ENCODE results near the gene SLC12A2. TPM values are rescaled to one million over a fixed set of nuclear protein-coding genes. Genes with fewer than 3 reads are reported as not detected.

SLC12A2 gene
- total RNA-seq, 1 donor from 2014 or later, result 18.8 TPM

DNA sequence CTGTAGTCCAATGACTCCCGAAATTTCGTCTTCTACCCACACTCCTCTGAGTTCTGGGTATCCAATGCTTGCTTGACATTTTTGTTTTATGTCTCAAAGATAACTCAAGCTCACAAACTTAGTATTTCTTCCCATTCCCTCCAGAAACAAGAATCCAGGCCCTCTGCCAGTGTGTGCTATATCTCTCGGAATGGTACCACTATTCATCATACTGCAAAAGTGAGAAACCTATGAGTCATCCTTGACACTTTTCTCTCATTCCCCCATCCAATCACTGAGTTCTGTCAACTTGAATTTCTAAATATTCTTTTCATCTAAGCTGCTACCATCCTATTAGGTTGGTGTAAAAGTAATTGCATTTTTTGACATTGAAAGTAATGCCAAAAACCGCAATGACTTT is 9.8 kb downstream of the SLC12A2 start:
- intact Hi-C loops (cut with micrococcal nuclease), result no loop called here

DNA sequence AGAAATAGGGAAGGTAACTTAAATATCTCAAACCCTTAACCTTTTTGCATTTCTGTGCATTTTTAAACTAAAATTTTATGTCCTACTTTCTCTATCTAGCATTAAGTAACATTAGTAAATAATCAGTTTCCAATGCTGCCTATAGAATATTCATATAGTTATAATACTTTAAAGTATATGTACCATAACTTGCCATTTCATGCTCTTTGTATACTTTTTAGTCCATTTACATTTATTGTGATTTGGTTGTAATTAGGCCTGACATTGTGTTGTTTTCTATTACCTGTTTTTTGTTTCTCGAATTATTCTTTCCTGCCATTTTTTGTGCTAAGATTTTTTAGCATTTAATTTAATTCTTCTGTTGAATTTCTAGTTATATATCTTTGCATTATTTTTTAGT is 13.7 kb downstream of the SLC12A2 start:
- intact Hi-C loops (cut with micrococcal nuclease), result no loop called here

DNA sequence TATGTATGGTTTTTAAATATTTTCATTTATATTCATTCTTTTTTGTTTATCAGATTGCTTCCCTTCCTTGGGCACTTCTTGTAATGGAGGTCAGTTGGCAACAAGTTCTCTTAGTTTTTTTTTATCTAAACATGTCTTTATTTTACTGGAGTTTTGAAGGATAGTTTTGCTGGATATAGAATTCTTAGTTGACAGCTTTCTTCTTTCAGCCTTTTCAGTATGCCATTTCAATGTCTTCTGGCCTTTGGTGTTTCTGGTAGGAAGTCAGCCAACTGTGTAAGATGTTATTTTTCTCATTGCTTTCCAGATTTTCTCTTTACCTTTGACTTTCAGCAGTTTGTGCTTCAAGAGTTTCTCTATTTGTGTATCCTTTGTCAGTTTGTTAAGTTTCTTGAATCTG is 14.2 kb downstream of the SLC12A2 start:
- intact Hi-C loops (cut with micrococcal nuclease), result no loop called here

DNA sequence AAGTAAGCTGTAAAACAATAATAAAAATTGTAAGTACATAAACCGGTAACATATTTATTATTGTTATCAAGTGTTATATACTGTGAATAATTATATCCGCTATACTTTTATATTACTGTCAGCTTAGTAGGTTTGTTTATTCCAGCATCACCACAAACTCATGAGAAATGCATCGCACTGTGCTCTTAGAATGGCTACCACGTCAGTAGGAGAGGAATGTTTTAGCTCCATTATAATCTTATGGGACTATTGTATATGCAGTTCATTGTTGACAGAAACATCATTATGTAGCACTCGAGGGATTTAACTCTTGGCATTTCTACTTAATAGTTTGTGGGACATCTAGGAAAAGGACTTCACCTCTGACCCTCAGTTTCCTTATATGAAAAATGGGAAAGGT is 16.4 kb downstream of the SLC12A2 start:
- intact Hi-C loops (cut with micrococcal nuclease), result no loop called here

DNA sequence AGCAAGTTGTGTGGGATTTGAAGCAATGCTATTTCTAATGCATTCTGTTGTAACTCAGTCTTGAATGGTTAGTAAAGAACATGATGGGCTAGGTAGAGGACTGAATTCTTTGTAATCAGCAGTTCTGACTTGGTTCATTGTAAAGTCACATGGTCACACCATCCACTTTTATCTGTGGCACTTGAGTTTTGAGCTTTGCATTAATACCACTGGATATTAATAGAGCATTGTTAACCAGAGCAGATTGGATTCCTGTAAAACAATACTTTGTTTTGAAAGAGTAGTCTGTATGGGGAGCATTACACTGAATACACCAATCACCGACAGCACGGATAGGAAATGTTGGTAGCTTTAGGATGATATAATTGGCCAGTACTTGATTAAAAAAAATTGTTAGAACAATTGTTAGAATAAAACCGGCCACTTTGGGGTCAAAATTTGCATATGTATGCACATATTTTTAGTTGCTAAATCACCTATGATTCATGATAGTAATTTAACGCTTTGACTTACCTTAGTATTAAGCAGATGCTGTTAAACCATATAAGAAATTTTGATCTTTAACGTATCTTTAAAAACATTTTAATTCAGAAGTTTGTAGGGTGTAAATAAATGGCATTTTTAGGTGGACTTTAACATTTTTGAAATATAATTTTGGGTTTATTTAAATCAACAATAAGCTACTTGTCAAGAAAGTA is 17.4 kb downstream of the SLC12A2 start:
- intact Hi-C loops (cut with micrococcal nuclease), result no loop called here

DNA sequence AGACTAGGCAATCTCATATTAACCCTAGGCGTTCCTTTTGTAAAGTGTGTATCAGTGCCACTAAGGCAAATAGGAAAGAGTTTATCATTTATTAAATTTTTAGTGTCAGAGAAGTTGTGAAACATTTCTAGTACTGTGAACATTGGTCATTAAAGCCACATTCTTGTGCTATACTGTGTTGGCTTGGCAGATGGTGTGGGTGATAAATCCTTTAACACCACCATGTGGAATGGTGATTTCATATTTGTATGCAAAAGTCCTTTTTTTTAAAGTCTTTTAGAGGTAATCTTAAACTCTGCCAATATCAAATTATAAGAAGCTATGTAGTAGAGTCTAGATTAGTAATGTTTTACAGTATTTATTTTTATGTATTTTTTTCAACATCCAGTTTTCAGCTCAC is 18.1 kb downstream of the SLC12A2 start:
- intact Hi-C loops (cut with micrococcal nuclease), result no loop called here

DNA sequence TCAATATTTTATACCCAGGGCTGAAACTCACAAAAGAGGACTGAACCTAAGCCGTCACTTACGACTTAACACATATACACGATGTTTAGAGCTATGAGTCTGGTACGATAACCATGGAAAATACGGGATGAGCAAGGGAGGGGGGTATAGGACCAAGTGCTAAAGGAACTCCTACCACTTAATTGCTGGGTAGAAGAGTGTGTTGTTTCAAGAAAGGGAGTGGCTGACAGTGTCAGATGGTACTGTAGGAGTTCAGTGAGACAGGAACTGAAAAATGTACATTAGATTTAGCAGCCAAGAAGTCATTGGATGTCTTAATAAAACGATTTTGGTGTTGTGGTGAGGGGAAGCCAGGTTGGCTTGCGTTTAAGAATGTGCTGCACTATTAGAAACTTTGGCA is 21.6 kb downstream of the SLC12A2 start:
- intact Hi-C loops (cut with micrococcal nuclease), result no loop called here

DNA sequence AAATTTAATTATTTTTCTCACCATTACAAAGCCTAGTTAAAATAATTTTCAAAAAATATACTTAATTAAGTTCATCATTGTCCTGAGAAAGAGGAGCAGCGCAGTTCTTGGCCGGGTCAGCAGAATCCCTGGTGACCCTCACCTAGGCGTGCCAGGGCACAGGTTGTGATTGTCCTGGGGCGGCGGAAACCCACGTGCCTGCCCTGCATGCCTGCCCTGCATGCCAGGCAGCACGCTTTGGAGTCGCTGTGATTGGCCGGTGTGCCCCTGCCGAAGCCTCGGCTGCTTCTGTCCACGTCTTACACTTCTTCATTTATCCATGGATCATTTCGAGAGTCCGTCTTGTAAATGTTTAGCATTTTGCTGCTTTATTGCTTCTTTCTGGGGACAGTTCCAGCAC is 25.6 kb downstream of the SLC12A2 start:
- intact Hi-C loops (cut with micrococcal nuclease), result no loop called here

DNA sequence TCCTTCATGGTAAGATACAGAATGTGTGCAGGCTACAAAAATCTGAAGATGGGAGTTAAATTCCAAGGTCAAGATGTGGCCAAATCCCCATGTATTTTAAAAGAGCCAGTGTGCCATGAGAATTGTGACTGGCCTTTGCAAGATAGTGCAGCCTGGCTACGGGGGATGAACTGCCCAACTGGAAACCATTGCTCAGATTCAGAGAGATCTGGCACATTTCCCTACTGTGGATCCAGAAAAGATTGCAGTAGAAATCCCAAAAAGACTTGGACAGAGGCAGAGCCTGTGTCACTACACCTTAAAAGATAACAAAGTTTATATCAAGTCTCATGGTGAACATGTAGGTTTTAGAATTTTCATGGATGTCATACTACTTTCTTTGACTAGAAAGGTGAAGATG is 26.2 kb downstream of the SLC12A2 start:
- intact Hi-C loops (cut with micrococcal nuclease), result no loop called here

DNA sequence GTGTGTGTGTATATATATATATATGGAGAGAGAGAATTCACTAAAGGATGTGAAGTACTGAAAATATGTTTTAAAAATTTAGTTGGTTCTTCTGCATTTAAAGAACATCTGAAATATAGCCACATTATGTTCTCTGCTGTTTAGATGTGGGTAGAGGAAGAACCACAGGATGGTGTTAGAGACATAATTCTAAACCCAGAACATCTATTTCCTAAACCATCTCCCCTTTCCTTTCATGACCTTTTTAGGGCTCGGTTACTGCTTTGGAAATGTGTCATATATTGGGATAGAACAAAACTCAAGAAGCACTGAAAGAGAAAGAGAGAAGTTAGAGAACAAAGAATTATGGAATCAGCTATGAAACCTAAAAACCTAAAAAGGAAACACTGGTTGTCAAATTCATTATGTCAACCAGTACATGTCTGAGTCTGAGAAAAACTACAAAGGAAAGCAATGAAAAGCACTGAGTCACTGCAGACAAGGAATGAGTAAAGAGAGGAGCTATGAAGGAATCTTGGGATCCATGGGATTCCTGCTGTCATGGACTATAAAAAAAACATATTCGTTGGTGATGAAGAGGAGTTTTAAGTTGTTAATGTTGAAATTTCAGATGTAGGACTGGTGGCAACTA is 28.4 kb downstream of the SLC12A2 start:
- intact Hi-C loops (cut with micrococcal nuclease), result no loop called here

DNA sequence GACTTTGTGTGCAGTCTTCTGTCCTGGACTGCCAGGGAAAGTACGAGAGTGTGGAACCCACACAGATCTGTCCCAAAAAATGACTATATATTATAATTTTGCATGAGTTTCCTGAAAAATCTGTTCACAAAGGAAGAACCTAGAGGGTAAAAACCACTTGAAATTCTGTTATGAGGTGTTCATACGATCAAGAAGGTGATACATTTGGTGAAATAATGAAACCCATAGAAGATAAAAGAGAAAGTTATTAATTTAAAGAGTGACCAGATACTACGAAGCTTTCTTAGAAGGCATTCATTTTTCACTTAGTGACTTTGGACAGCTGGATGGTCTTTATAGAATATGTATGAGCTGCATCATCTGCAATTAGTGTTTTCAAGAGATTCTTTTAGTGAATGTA is 32.9 kb downstream of the SLC12A2 start:
- intact Hi-C loops (cut with micrococcal nuclease), result no loop called here

DNA sequence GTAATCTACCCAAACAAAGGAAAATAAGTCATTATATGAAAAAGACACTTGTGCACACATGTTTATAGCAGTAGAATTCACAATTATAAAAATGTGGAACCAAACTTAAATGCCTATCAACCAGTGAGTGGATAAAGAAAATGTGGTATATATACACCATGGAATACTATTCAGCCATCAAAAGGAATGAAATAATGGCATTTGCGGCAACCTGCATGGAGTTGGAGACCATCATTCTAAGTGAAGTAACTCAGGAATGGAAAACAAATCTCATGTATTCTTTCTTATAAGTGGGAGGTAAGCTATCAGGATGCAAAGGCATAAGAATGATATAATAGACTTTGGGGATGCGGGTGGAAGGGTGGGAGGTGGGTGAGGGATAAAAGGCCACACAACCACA is 34.6 kb downstream of the SLC12A2 start:
- intact Hi-C loops (cut with micrococcal nuclease), result no loop called here

DNA sequence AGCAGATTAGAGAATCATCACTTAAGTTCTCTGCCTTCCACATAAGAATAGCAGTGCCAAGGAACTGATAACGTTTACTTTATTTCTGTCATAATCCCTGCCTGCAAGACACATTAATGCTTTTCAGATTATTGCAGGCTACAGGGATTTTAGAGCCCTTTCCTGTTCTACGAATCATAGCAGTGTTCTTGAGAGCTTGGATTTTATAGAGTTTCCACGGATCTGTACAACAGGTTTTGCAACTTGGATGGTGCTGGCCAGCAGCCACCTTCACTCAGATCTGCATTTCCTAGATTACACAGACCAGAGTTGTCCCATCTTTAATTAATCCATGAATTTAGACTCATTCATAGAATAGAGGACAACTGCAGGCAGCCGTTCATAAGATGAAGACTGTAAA is 38.1 kb downstream of the SLC12A2 start:
- intact Hi-C loops (cut with micrococcal nuclease), result no loop called here

DNA sequence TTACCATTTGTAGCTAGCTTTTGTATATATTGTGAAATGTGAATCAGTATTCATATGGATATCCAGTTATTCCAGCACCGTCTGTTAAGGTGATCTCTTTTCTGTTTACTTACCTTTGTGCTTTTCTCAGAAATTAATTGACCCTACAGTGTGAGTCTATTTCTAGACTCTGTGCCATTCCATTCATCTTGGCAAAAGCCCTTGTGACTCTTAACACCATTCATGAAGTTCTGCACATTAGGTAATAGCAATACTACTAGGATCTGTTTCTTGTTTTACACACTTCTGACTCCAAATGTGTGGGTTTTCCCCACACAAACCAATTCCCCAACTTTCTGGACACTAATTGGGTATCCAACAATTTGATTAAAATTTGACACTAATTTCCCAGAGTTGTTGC is 40.4 kb downstream of the SLC12A2 start:
- intact Hi-C loops (cut with micrococcal nuclease), result no loop called here

DNA sequence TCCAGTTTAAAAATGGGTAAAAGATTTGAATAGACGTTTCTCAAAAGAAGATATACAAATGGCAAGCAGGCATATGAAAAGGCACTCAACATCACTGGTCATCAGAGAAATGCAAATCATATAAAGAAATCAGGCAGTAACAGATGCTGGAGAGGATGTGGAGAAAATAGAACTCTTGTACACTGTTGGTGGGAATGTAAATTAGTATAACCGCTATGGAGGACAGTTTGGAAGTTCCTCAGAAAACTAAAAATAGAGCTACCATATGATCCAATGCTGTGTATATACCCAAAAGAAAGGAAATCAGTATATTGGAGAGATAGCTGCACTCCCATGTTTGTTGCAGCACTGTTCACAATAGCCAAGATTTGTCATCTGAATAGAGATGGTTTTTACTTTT is 42.7 kb downstream of the SLC12A2 start:
- intact Hi-C loops (cut with micrococcal nuclease), result no loop called here

DNA sequence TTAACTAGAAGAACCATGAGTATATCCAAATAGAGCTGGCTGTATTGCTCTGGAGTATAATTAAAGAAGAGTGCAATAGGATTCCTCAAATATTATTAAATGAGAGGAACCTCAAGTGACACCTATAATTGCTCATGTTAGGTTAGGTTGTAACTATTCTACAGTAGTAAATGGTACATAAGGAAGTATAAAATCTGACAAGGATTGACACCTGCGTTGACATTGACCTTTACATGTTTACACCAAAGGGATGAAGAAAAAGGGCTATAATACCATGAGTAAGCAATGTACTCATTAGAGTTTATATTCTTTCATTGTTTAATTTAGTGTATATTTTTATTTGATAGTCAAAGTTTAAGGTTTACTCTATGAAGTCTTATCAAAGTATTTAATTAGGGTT is 48.9 kb downstream of the SLC12A2 start:
- intact Hi-C loops (cut with micrococcal nuclease), result no loop called here

DNA sequence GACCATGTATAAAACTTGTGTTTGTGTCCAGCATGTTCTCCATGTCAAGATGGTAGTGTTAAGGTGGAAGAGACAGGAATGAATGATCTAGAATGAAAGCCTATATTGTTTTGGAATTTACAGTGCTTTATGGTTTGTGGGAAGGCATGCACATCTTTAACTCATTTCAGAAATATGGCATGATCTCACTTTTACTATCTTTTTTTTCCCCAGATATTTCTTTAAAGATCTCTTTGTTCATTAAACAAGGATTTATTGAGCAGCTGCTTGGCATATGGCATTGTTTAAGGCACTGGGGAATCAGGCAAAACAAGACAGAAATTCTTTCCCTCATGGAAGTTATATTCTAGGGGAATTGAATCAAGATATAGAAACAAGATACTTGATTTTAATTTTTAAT is 51.7 kb downstream of the SLC12A2 start:
- intact Hi-C loops (cut with micrococcal nuclease), result no loop called here

DNA sequence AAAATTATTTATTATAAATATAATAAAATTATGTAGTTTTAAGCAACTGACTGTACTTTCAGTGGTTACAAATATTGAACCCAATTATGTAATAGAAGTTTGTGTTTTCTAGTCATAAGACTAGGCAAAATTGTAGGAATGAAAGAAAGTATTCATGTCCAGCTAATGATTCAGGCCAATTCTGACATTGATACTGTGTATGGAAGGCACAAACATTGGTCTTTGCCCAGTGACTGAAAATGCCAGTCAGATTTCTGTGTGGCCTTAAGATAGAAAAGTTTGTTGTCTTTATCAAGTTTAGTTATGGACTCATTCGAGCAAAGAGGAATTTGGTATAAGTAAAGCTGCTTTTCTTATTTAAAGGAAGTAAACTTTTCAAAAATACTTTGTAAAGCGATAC is 60.3 kb downstream of the SLC12A2 start:
- intact Hi-C loops (cut with micrococcal nuclease), result no loop called here

DNA sequence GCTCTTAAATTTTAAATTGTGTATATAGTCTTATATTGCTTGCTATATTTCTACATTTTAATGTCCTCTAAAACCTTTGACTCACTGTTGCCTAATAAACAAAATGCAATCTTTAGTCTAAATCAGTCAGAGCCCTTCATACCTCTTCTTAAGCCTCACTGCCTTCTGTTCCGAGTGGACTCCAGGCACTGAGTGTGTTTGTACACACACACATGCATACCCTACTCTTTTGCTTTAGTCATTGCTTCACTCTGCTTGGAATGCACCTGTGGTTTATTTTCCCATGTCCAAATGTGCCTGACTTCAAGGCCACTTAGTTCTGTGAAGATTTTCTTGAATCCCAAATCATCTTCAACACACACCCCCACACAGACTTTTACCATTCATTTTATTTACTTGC is 60.9 kb downstream of the SLC12A2 start:
- intact Hi-C loops (cut with micrococcal nuclease), result no loop called here

DNA sequence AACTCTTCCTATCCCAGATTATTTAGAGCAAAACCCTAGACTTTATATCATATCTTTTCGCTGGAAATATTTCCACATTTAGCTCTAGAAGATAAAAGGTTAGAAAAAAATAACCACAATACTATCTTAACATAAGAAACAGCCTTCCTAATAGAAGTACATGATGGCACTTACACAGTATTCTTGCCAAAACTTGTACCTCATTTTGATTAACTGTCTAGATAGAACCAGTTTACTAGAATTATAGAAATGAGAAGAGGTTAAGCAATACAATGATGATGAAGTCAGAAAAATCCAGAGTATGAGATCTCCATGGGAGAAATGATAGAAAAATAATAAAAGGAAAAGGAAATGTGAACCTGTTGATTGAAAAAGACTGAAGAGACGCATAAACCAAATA is 63.1 kb downstream of the SLC12A2 start:
- intact Hi-C loops (cut with micrococcal nuclease), result no loop called here

DNA sequence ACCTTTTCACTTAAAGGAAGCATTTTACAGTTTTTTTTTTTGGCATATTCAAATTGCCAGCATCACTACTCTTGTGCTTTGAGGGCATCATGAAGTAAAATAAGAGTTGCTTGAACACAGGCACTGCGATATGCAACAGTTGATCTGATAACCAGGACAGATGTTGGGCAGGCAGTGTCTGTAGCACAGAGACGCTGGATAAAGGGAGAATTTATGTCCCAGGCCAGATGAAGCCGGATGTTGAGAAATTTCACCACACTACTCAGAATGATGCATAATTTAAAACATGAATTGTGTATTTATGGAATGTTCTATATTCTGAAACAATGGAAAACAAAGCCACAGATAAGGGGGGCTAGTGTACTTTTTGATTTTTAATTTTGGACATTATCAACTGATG is 71.4 kb downstream of the SLC12A2 start:
- intact Hi-C loops (cut with micrococcal nuclease), result no loop called here

DNA sequence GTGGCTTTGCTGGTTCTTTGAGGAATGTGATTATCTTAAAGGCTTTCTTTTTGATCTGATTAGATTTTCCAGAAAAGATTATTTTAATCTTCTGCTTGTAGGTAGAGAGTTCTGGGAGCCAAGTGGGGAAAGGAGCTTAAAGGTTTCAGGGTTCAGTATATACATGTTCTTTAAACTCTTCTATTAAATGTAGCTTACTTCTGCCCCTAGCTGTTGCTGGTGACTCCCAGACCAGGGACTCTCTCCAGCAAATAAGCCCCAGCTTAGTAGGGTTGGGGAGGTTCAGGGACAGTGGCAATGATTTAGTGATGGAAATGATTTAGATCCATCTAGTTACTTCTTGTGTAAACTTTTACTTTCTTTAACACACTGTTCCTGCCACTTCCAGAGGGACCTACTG is 72.2 kb downstream of the SLC12A2 start:
- intact Hi-C loops (cut with micrococcal nuclease), result no loop called here

DNA sequence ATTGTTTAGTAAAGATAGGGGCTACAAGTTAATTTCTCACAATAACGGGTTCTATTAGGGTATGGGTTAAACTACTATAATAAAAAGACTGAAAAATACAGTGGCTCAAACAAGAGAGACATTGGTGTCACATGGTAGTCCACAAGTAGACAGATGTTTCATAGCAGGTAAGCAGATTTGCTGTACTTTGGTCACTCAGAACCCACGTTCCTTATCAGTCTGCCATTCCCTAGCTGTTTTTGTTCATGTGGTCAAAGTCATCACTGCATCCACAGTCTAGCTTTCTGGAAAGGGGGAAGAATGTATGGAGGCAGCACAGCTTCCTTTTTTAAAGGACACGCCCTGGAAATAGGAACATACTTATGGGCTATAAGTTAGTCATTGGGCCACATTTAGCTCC is 73.0 kb downstream of the SLC12A2 start:
- intact Hi-C loops (cut with micrococcal nuclease), result no loop called here

DNA sequence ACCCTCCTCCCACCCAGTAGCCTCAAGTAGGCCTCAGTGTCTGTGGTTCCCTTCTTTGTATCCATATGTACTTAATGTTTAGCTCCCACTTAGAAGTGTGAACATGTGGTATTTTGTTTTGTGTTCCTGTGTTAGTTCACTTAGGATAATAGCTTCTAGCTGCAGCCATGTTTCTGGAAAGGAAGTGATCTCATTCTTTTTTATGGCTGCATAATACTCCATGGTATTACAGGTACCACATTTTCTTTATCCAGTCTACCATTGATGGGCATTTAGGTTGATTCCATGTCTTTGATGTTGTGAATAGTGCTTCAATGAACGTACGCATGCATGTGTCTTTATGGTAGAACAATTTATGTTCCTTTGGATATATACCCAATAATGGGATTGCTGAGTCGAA is 74.8 kb downstream of the SLC12A2 start:
- intact Hi-C loops (cut with micrococcal nuclease), result no loop called here
